Heart left ventricle (tissue), 16 donors: Measurements from ENCODE around the gene PKP1. TPM values are rescaled to one million over a fixed set of nuclear protein-coding genes. Genes with fewer than 3 reads are reported as not detected.

Experiments used
- ATAC-seq, 4 donors: fragments of 200-7000 bp; cut with Tn5 transposase; one replicate each; pipeline ENCODE4 v1.9.1; 2020 to 2022; ENCODE audit warnings: moderate library complexity in 4 of 4, mild to moderate bottlenecking in 3 of 4, moderate number of reproducible peaks in 1 of 4
- DNase-seq, 5 donors: peaks; one replicate each; pipeline ENCODE4 v3.0.0-alpha.2; 2020
- H3K27ac ChIP-seq, 12 donors: fragments of 200-600 bp; sonication (generic) in 4 of 12; one replicate each; pipeline versions ENCODE4 v1.5.0 to v1.8.0; 2016 to 2022; ENCODE audit warnings: mild to moderate bottlenecking in 2 of 12
- H3K27me3 ChIP-seq, 9 donors: fragments of 200-600 bp; sonication (generic) in 2 of 9; one replicate each; pipeline versions ENCODE4 v1.5.1 to v1.8.0; 2016 to 2022; ENCODE audit warnings: mild to moderate bottlenecking in 3 of 9
- H3K36me3 ChIP-seq, 9 donors: fragments of 200-600 bp; sonication (generic) in 2 of 9; one replicate each; pipeline versions ENCODE4 v1.5.0 to v1.8.0; 2018 to 2022; ENCODE audit warnings: mild to moderate bottlenecking in 2 of 9
- H3K4me1 ChIP-seq, 12 donors: fragments of 200-600 bp; sonication (generic) in 4 of 12; one replicate each; pipeline versions ENCODE4 v1.5.0 to v1.8.0; 2016 to 2022; ENCODE audit warnings: mild to moderate bottlenecking in 3 of 12
- H3K4me3 ChIP-seq, 12 donors: fragments of 200-600 bp; sonication (generic) in 4 of 12; one replicate each; pipeline versions ENCODE4 v1.5.0 to v1.8.0; 2017 to 2022; ENCODE audit warnings: mild to moderate bottlenecking in 9 of 12, moderate library complexity in 4 of 12
- H3K9me3 ChIP-seq, 12 donors: fragments of 200-600 bp; sonication (generic) in 4 of 12; one replicate each; pipeline versions ENCODE4 v1.5.0 to v1.8.0; 2016 to 2022; ENCODE audit warnings: mild to moderate bottlenecking in 1 of 12
- CTCF ChIP-seq, 12 donors: fragments of 200-600 bp; sonication (generic) in 4 of 12; IDR thresholded peaks; one replicate each; pipeline versions ENCODE4 v1.5.0 to v1.8.0; 2018 to 2022; ENCODE audit warnings: antibody characterized with exemption in 12 of 12, mild to moderate bottlenecking in 5 of 12
- POLR2A ChIP-seq, 2 donors: fragments of 450-650 bp; IDR thresholded peaks; one replicate each; pipeline ENCODE4 v1.6.1; 2017; ENCODE audit warnings: antibody characterized with exemption in 2 of 2, mild to moderate bottlenecking in 2 of 2, moderate library complexity in 2 of 2
- WGBS, 4 donors: extraction: QIAGEN DNeasy Blood & Tissue Kit in 2 of 4; methylation state at CpG; one replicate each; pipeline versions ENCODE4 v1.1.5 to v1.1.7; 2013 to 2018; 5-methylcytosine and 5-hydroxymethylcytosine counted together
- intact Hi-C, 10 donors: fragments of 100-400 bp; cut with DNase I; formaldehyde crosslinking; loops; one replicate each; pipeline versions ENCODE4 v1.11.1 to v1.14.2; 2022
- polyA plus RNA-seq, 2 donors: library from polyadenylated mRNA; stranded (reverse); fragments of 200-250 nt; gene quantifications; one replicate each; pipeline ENCODE4 v1.2.3, GENCODE V29; 2013
- total RNA-seq, 9 donors: library from RNA; depleted of rRNA in 2 of 9; stranded (reverse); fragments of >200 nt in 2 of 9; fragmentation: NEBNext Ultra II Directional in 3 of 9; extraction: Animal tissue kit (Norgen Biotek cat#: 25700) in 3 of 9; gene quantifications; one replicate each; pipeline versions ENCODE4 v1.1.0 to v1.2.4, GENCODE V29; 2016 to 2023
- donor health status: ischemic (EF 13 %, LVEDD 7.1; RV severe dilation, severe dysfunction).
- donor health status: healthy with polysubstance abuse.
- donor health status: DM: no; HTN: yes; CAD: no.
- donor health status: DM: no; HTN: no; CAD: no.
- donor health status: ischemic (EF 25% LVEDD 6.9; RV normal size, moderate dysfunction).
- donor health status: ischemic (EF 25% LVEDD 5.7; RV mildly dilated, moderate dysfunction).
- donor health status: healthy.
- donor health status: DM: yes; HTN: yes; CAD: no.
- donor health status: ischemic (EF 35%, LVEDD 5.7; RV mildly dilated, moderate dysfunction).
- donor health status: nonischemic (EF 11% LVEDD 7.7; RV severe dilation, severe dysfunction).
- donor health status: DM: yes; HTN: yes; CAD: no.
- donor health status: PGD.
- donor health status: ischemic (EF 29% LVEDD 5.4; RV normal size, mild dysfunction).
- donor health status: nonischemic (EF 23%, LVEDD 6.1; RV moderate dilation, normal function).

Gene PKP1
- total and polyA plus RNA-seq, 11 donors, result 0.09 to 1.6 (median 0.32) TPM; not detected in 3

- intact Hi-C loops, result loop anchor here in 2 of 10 donors (5.0 kb wide), 2 partner anchors 45 to 60 kb away; no protein-coding TSS in a partner anchor
- no peak overlapping the region for H3K27ac ChIP-seq
- ATAC-seq, result no peak
- H3K9me3 ChIP-seq, result no peaks in the 10 kb centered on the region
- no peak overlapping the region for H3K4me3 ChIP-seq
- WGBS, 4 donors, result 90 to 99% (median 98%) methylated on average over 8 of the region's 8 CpGs
- H3K4me1 ChIP-seq, result peaks cover 0 to 12% (median 10%) of the 10 kb centered on the region in 12 donors
- no peak for DNase-seq
- no peaks in the 10 kb centered on the region for H3K36me3 ChIP-seq
- H3K27me3 ChIP-seq, result peaks cover 0 to 18% (median 11%) of the 10 kb centered on the region in 9 donors
- TF ChIP-seq CTCF (IDR thresholded peaks at IDR 0.05), result no peak
- TF ChIP-seq POLR2A (IDR thresholded peaks at IDR 0.05), result no peak
Observed at GRCh38 chr1:201261771-201262547, 21.3 kb upstream of the PKP1 start.

- intact Hi-C loops, result loop anchor here in 2 of 10 donors (5.0 kb wide), 2 partner anchors 44 to 59 kb away; no protein-coding TSS in a partner anchor
- Histone ChIP-seq H3K4me1 (peaks cover 0 to 12% (median 10%) of the 10 kb centered on the region in 12 donors), H3K9me3 (no peaks in the 10 kb centered on the region), H3K36me3 (no peaks in the 10 kb centered on the region), H3K4me3 (no peak overlapping the region), H3K27me3 (peaks cover 0 to 21% (median 11%) of the 10 kb centered on the region in 9 donors), H3K27ac (no peak overlapping the region)
- TF ChIP-seq CTCF (IDR thresholded peaks at IDR 0.05), result no peak
- TF ChIP-seq POLR2A (IDR thresholded peaks at IDR 0.05), result no peak
- DNase-seq, result no peak
- no peak for ATAC-seq
- 90 to 93% (median 92%) methylated on average over 7 of the region's 7 CpGs for WGBS, 4 donors
Observed at GRCh38 chr1:201262963-201263608, 20.2 kb upstream of the PKP1 start.

GRCh38 chr1:201264072-201264471 lies 19.2 kb upstream of the PKP1 start:
- no peak for TF ChIP-seq CTCF (IDR thresholded peaks at IDR 0.05)
- TF ChIP-seq POLR2A (IDR thresholded peaks at IDR 0.05), result no peak
- WGBS, 4 donors, result 95 to 100% (median 96%) methylated on average over 5 to 6 of the region's 6 CpGs
- H3K27ac ChIP-seq, result no peak overlapping the region
- DNase-seq (peak in 1 of 5 donors; percentile 51), ATAC-seq (no peak)
- intact Hi-C loops, result loop anchor here in 2 of 10 donors (5.0 kb wide), 2 partner anchors 43 to 58 kb away; no protein-coding TSS in a partner anchor
- H3K4me1 ChIP-seq, result peaks cover 0 to 15% (median 10%) of the 10 kb centered on the region in 12 donors
- no peaks in the 10 kb centered on the region for H3K9me3 ChIP-seq
- H3K36me3 ChIP-seq, result no peaks in the 10 kb centered on the region
- H3K27me3 ChIP-seq, result peaks cover 0 to 21% (median 11%) of the 10 kb centered on the region in 9 donors
- no peak overlapping the region for H3K4me3 ChIP-seq

GRCh38 chr1:201264554-201264953 lies 18.8 kb upstream of the PKP1 start:
- DNase-seq (no peak), ATAC-seq (no peak)
- H3K27ac ChIP-seq, result no peak overlapping the region
- H3K36me3 ChIP-seq, result no peaks in the 10 kb centered on the region
- H3K4me3 ChIP-seq, result no peak overlapping the region
- H3K4me1 ChIP-seq, result peaks cover 0 to 12% (median 8%) of the 10 kb centered on the region in 12 donors
- TF ChIP-seq CTCF (IDR thresholded peaks at IDR 0.05) (no peak), POLR2A (IDR thresholded peaks at IDR 0.05) (no peak)
- intact Hi-C loops, result loop anchor here in 2 of 10 donors (5.0 kb wide), 2 partner anchors 43 to 58 kb away; no protein-coding TSS in a partner anchor
- WGBS, 4 donors, result 92 to 96% (median 94%) methylated on average over 4 of the region's 4 CpGs
- H3K27me3 ChIP-seq, result peaks cover 0 to 16% (median 8%) of the 10 kb centered on the region in 9 donors
- H3K9me3 ChIP-seq, result no peaks in the 10 kb centered on the region
